Measurements from ENCODE around the gene STK17A.
A peak's percentile ranks its signal among the peaks of the same experiment; 100 is the strongest.

STK17A gene

DNA sequence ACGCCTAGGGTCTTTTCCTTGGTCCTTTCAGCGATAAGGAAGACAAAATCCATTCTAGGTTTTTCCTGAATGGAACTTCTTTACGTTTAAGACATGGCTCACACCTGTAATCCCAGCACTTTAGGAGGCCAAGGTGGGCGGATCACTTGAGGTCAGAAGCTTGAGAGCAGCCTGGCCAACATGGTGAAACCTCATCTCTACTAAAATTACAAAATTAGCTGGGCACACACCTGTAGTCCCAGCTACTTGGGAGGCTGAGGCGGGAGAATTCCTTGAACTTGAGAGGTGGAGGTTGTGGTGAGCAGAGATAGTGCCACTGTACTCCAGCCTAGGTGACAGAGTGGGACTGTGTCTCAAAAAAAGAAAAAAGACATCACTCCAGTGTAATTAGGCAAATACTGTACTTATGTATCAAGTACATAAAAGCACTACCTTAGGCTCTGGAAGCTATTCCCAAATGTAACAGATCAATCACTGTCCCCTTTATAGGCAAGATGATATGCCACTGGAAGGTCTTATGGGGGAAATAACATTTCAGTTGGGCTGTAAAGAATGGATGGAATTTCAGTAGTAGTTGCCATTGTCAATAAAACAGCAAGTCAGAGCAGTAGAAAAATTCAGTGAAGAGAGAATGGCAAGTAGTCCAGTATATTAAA lies 5.7 kb downstream of the STK17A start:
- H3K4me3 ChIP-seq (ENCODE audit: severe bottlenecking) = no peak overlapping the region
- no peak for DNase-seq (ENCODE audit: low spot score)
- peak overlapping the region; percentile 3 for H3K27ac ChIP-seq (ENCODE audit: poor library complexity, severe bottlenecking)
- no peaks in the 10 kb centered on the region for H3K9me3 ChIP-seq (ENCODE audit: severe bottlenecking)
- H3K4me1 ChIP-seq (ENCODE audit: insufficient read depth, poor library complexity, severe bottlenecking) = peaks cover 69% of the 10 kb centered on the region
- TF ChIP-seq, protein P1, sequence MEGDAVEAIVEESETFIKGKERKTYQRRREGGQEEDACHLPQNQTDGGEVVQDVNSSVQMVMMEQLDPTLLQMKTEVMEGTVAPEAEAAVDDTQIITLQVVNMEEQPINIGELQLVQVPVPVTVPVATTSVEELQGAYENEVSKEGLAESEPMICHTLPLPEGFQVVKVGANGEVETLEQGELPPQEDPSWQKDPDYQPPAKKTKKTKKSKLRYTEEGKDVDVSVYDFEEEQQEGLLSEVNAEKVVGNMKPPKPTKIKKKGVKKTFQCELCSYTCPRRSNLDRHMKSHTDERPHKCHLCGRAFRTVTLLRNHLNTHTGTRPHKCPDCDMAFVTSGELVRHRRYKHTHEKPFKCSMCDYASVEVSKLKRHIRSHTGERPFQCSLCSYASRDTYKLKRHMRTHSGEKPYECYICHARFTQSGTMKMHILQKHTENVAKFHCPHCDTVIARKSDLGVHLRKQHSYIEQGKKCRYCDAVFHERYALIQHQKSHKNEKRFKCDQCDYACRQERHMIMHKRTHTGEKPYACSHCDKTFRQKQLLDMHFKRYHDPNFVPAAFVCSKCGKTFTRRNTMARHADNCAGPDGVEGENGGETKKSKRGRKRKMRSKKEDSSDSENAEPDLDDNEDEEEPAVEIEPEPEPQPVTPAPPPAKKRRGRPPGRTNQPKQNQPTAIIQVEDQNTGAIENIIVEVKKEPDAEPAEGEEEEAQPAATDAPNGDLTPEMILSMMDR (IDR thresholded peaks at IDR 0.05; ENCODE audit: poor library complexity, severe bottlenecking) = no peak
- ATAC-seq (ENCODE audit: low read depth) = no peak
- H3K36me3 ChIP-seq (ENCODE audit: low read depth) = peaks cover 70% of the 10 kb centered on the region
- no peaks in the 10 kb centered on the region for H3K27me3 ChIP-seq (ENCODE audit: insufficient read depth, poor library complexity, severe bottlenecking)

DNA sequence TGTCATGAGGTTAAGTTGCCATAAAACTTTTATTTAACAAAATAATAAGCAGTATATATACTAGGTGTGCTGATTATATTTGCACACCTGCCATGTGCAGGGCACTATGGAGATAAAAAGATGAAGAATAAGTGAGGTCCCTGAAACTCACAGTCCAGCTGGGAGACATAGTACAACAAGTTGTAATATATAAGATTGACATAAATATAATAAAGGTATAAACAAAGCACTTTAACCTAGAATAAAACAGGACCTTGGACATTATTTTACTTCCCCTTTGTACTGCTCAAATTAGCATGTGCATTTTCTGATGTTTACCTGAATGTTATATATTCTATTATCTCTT lies 6.2 kb downstream of the STK17A start:
- TF ChIP-seq, protein P1 (IDR thresholded peaks at IDR 0.05; ENCODE audit: poor library complexity, severe bottlenecking) = no peak
- Histone ChIP-seq H3K36me3 (ENCODE audit: low read depth) (peaks cover 67% of the 10 kb centered on the region), H3K27me3 (ENCODE audit: insufficient read depth, poor library complexity, severe bottlenecking) (no peaks in the 10 kb centered on the region), H3K4me1 (ENCODE audit: insufficient read depth, poor library complexity, severe bottlenecking) (peaks cover 74% of the 10 kb centered on the region), H3K9me3 (ENCODE audit: severe bottlenecking) (no peaks in the 10 kb centered on the region), H3K27ac (ENCODE audit: poor library complexity, severe bottlenecking) (peak overlapping the region; percentile 3), H3K4me3 (ENCODE audit: severe bottlenecking) (no peak overlapping the region)
- ATAC-seq (ENCODE audit: low read depth) (no peak), DNase-seq (ENCODE audit: low spot score) (no peak)

DNA sequence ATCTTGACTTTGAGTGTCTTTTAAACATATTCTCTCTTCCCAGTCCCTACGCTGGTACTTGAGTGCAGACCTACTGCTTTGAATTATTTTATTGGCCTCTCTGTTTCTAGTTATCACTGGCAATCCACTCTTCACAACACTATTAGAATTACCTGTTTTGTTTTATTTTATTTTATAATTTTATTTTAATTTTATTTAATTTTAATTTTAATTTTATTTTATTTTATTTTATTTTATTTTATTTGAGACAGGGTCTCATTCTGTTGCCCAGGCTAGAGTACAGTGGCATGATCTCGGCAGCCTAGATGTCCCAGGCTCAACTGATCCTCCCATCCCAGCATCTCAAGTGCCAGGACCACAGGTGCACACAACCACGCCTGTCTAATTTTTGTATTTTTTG lies 6.8 kb downstream of the STK17A start:
- ATAC-seq (ENCODE audit: low read depth) = no peak
- no peak overlapping the region for H3K4me3 ChIP-seq (ENCODE audit: severe bottlenecking)
- H3K36me3 ChIP-seq (ENCODE audit: low read depth) = peaks cover 60% of the 10 kb centered on the region
- no peaks in the 10 kb centered on the region for H3K9me3 ChIP-seq (ENCODE audit: severe bottlenecking)
- H3K4me1 ChIP-seq (ENCODE audit: insufficient read depth, poor library complexity, severe bottlenecking) = peaks cover 80% of the 10 kb centered on the region
- H3K27ac ChIP-seq (ENCODE audit: poor library complexity, severe bottlenecking) = peak overlapping the region; percentile 61
- TF ChIP-seq, protein P1 (IDR thresholded peaks at IDR 0.05; ENCODE audit: poor library complexity, severe bottlenecking) = no peak
- DNase-seq (ENCODE audit: low spot score) = no peak
- H3K27me3 ChIP-seq (ENCODE audit: insufficient read depth, poor library complexity, severe bottlenecking) = no peaks in the 10 kb centered on the region

DNA sequence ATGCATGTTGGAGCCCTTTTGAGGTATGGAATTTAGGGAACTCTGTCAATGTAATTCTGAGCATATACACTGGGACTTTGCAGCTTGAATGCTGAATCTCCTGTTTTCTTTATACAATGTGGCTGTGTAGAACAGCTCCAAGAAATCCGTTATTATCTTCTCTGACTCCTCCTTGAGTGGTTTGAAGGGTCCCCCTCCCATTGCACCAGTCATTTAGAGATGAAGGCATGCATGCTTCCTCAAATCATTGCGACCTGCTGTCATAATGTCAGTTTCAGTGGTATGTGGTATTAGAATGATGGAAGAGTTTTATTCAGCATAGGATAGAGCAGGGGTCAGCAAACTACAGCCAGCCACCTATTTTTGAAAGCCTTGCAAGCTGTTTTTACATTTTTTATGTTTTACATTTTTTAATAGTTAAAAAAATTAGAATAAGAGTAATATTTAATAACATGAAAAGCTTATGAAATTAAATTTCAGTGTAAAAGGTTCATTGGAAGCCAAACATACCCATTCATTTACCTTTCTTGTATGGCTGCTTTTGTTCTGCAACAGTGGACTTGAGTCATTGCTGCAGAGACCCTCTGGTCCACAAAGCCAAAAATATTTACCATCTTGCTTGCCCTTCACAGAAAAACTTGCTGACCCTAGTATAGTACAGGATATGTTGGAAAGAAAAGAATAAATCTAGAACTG lies 8.1 kb downstream of the STK17A start:
- Histone ChIP-seq H3K9me3 (ENCODE audit: severe bottlenecking) (no peaks in the 10 kb centered on the region), H3K36me3 (ENCODE audit: low read depth) (peaks cover 58% of the 10 kb centered on the region), H3K27me3 (ENCODE audit: insufficient read depth, poor library complexity, severe bottlenecking) (no peaks in the 10 kb centered on the region), H3K4me3 (ENCODE audit: severe bottlenecking) (no peak overlapping the region), H3K4me1 (ENCODE audit: insufficient read depth, poor library complexity, severe bottlenecking) (peaks cover 88% of the 10 kb centered on the region), H3K27ac (ENCODE audit: poor library complexity, severe bottlenecking) (peak overlapping the region; percentile 61)
- DNase-seq (ENCODE audit: low spot score) = no peak
- no peak for ATAC-seq (ENCODE audit: low read depth)
- TF ChIP-seq, protein P1 (IDR thresholded peaks at IDR 0.05; ENCODE audit: poor library complexity, severe bottlenecking) = no peak

Measured in RWPE2 (cell line).